Glutamatergic neuron (in vitro differentiated cells): ENCODE data around the gene DTNBP1. TPM values are rescaled to one million over a fixed set of nuclear protein-coding genes. Genes with fewer than 3 reads are reported as not detected.

Experiments
- DNase-seq: peaks from one replicate; pipeline ENCODE4 v3.0.0; 2022
- H3K27ac Mint-ChIP-seq: one replicate; pipeline ENCODE4 v1.8.0; 2020; ENCODE audit warnings: mild to moderate bottlenecking, mixed read lengths, inconsistent platforms; ENCODE audit not compliant: unreplicated experiment
- H3K27me3 Mint-ChIP-seq: one replicate; pipeline ENCODE4 v1.8.0; 2020; ENCODE audit warnings: mild to moderate bottlenecking, moderate library complexity, mixed read lengths, inconsistent platforms; ENCODE audit not compliant: unreplicated experiment
- H3K36me3 Mint-ChIP-seq: one replicate; pipeline ENCODE4 v1.8.0; 2020; ENCODE audit warnings: mild to moderate bottlenecking, mixed read lengths, inconsistent platforms; ENCODE audit not compliant: unreplicated experiment
- H3K4me1 Mint-ChIP-seq: one replicate; pipeline ENCODE4 v1.8.0; 2020; ENCODE audit warnings: mild to moderate bottlenecking, low read depth, mixed read lengths, inconsistent platforms; ENCODE audit not compliant: unreplicated experiment
- H3K4me3 Mint-ChIP-seq: one replicate; pipeline ENCODE4 v1.8.0; 2020; ENCODE audit warnings: mild to moderate bottlenecking, mixed read lengths, inconsistent platforms; ENCODE audit not compliant: unreplicated experiment
- H3K9me3 Mint-ChIP-seq: one replicate; pipeline ENCODE4 v1.8.0; 2020; ENCODE audit warnings: mild to moderate bottlenecking, moderate library complexity, mixed read lengths, inconsistent platforms; ENCODE audit not compliant: unreplicated experiment
- CTCF ChIP-seq: fragments of 200-600 bp; sonication (generic); IDR thresholded peaks from one replicate; pipeline ENCODE4 v1.5.0; 2021; ENCODE audit not compliant: partially characterized antibody, unreplicated experiment
- total RNA-seq: library from RNA; stranded (reverse); fragmentation: NEBNext Ultra II Directional; extraction: Animal tissue kit (Norgen Biotek cat#: 25700); gene quantifications from one replicate; pipeline ENCODE4 v1.2.1, GENCODE V29; 2021; ENCODE audit not compliant: unreplicated experiment

DTNBP1 gene
- total RNA-seq, 1 donor from 2014 or later = 13.2 TPM

DNA sequence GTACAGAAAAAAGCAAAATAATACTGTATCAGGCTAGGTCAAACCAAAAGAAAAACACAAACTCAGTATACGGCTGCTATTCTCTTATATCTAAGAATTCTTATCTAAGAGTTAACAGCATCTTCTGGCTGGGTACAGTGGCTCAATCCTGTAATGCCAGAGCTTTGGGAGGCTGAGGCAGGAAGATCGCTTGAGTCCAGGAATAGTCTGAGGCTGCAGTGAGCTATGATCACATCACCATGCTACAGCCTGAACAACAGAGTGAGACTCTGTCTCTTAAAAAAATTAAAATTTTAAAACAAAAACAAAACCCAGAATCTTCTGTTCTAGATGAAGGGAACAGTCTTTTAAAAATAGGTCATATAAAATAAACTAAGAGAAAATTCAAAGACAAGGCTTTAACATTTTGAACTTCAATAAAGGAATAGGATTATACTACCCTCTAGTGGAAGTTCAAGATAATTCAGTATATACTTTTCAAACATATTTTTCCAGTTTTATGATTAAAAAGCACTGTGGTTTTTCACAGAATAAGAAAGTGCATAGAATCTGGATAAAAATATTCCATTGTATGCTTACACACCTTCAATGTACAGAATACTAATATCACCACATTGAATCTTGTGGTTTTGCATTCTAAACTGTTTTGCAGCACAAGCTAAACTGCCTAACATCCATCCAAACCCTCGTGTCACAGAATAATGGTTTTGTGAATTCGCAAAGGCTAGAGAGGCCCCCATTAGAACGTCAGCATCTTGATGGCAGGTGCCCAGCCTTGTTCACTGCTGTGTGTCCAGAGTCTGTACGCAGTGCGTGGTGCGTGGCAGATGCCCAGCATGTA is 39.3 kb downstream of the DTNBP1 start:
- peaks cover 3% of the 10 kb centered on the region for H3K27me3 Mint-ChIP-seq
- TF ChIP-seq CTCF = peak; percentile 82
- no peaks in the 10 kb centered on the region for H3K9me3 Mint-ChIP-seq
- peak overlapping the region; percentile 46 for H3K4me3 Mint-ChIP-seq
- H3K36me3 Mint-ChIP-seq = no peaks in the 10 kb centered on the region
- peak; percentile 28 for DNase-seq
- peak overlapping the region; percentile 88 for H3K27ac Mint-ChIP-seq
- peaks cover 43% of the 10 kb centered on the region for H3K4me1 Mint-ChIP-seq

GRCh38 chr6:15622045-15622740 is 40.6 kb downstream of the DTNBP1 start:
- Mint-ChIP-seq H3K4me3 (peak overlapping the region; percentile 80), H3K27ac (peak overlapping the region; percentile 88), H3K9me3 (no peaks in the 10 kb centered on the region), H3K27me3 (peaks cover 3% of the 10 kb centered on the region), H3K4me1 (peaks cover 40% of the 10 kb centered on the region), H3K36me3 (no peaks in the 10 kb centered on the region)
- TF ChIP-seq CTCF = no peak
- no peak for DNase-seq

DNA sequence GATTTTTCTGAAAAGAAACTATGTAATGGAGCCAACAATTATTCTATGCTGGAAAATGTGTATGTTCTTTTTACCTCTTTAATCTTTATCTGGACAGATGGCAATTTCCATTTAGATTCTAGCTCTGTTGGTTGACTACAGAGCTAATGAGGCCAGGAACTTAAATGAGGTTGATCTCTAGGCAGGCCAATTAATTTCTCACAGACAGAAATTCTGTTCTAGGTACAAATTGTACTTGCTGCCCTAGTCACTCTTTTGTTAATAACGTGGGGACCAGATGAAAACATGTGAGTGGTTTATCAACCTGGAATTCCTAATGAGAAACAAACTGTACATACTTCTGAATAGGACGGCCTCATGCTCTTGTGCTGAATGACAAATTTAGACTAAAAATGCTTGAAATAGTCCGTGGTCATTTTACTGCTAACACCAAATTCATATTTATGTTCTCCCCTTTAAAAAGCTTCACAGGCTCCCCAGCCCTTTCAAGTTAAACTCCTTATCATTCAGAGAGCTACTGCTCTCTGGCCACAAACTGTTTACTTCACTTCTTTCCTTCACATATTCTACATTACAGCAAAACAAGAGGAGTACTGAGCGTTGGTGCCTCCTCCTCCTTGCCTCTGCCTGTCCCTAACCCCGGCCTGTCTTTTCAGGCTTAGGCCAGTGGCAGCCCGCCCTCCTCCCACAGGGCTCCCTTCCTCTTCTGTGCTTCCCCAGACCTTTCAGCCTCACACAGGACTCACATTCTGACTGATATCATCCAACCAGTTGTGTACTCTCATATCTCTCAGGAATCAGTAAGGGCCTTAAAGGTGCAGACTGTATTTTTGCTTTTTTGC is 41.4 kb downstream of the DTNBP1 start:
- Mint-ChIP-seq H3K27me3 (peaks cover 3% of the 10 kb centered on the region), H3K36me3 (no peaks in the 10 kb centered on the region), H3K27ac (peak overlapping the region; percentile 86), H3K4me1 (peaks cover 39% of the 10 kb centered on the region), H3K9me3 (no peaks in the 10 kb centered on the region), H3K4me3 (peak overlapping the region; percentile 80)
- peak; percentile 72 for DNase-seq
- TF ChIP-seq CTCF = no peak

GRCh38 chr6:15620611-15621010 is 42.2 kb downstream of the DTNBP1 start:
- no peaks in the 10 kb centered on the region for H3K36me3 Mint-ChIP-seq
- H3K9me3 Mint-ChIP-seq = no peaks in the 10 kb centered on the region
- H3K4me3 Mint-ChIP-seq = no peak overlapping the region
- peaks cover 41% of the 10 kb centered on the region for H3K4me1 Mint-ChIP-seq
- no peak overlapping the region for H3K27ac Mint-ChIP-seq
- no peak for TF ChIP-seq CTCF
- H3K27me3 Mint-ChIP-seq = peaks cover 3% of the 10 kb centered on the region
- DNase-seq = no peak
